K562 (cell line): Measurements from ENCODE around the gene MMP23B. TPM values are rescaled to one million over a fixed set of nuclear protein-coding genes. Genes with fewer than 3 reads are reported as not detected.

Source experiments
- ARID1B ChIP-seq: fragments of 450-650 bp; IDR thresholded peaks from 2 replicates; pipeline ENCODE4 v1.6.1; 2016; ENCODE audit warnings: antibody characterized with exemption, mild to moderate bottlenecking, inconsistent platforms
- ARID3A ChIP-seq: IDR thresholded peaks from 2 replicates; pipeline ENCODE4 v1.6.1; 2012; ENCODE audit warnings: low read depth, low read length, improper control_type of control experiment, borderline replicate concordance
- ARNT ChIP-seq, 2 experiments: fragments of 450-650 bp; IDR thresholded peaks; 2 replicates each; pipeline ENCODE4 v1.6.1; 2016; ENCODE audit warnings: mild to moderate bottlenecking in 1 of 2
- CBFA2T3 ChIP-seq: fragments of 450-650 bp; IDR thresholded peaks from 2 replicates; pipeline ENCODE4 v1.6.1; 2017
- E2F5 ChIP-seq: sonication (generic); formaldehyde crosslinking; IDR thresholded peaks from 2 replicates; pipeline ENCODE4 v1.8.0; 2022; ENCODE audit warnings: mild to moderate bottlenecking, missing genetic modification reagents
- KAT7 ChIP-seq: sonication (generic); formaldehyde crosslinking; IDR thresholded peaks from 2 replicates; pipeline ENCODE4 v1.8.0; 2022; ENCODE audit warnings: missing genetic modification reagents, mild to moderate bottlenecking, borderline replicate concordance
- RNF2 ChIP-seq: sonication (generic); IDR thresholded peaks from 2 replicates; pipeline ENCODE4 v1.6.1; 2016
- TGIF2 ChIP-seq: sonication (generic); formaldehyde crosslinking; IDR thresholded peaks from 2 replicates; pipeline ENCODE4 v1.8.1; 2022; ENCODE audit warnings: mild to moderate bottlenecking, missing genetic modification reagents, moderate library complexity
- USF1 ChIP-seq: sonication (generic); formaldehyde crosslinking; IDR thresholded peaks from 2 replicates; pipeline ENCODE4 v1.9.0; 2022; ENCODE audit warnings: mild to moderate bottlenecking, missing genetic modification reagents
- VEZF1 ChIP-seq: fragments of 200-800 bp; sonication (Bioruptor generic); IDR thresholded peaks from 2 replicates; pipeline ENCODE4 v1.6.1; 2017; ENCODE audit warnings: missing genetic modification characterization, missing compliant biosample characterization
- ZNF143 ChIP-seq: sonication (generic); formaldehyde crosslinking; IDR thresholded peaks from 2 replicates; pipeline ENCODE4 v1.9.0; 2022; ENCODE audit warnings: mild to moderate bottlenecking, missing genetic modification reagents
- polyA plus RNA-seq, 8 experiments: library from polyadenylated mRNA; depleted of rRNA in 4 of 8; stranded (reverse) in 5 of 8; unstranded in 3 of 8; fragments of >200 nt; fragmentation: Nextera tagmentation in 2 of 8; fragmentation: Illumina TruSeq in 1 of 8; extraction: Ambion mirVana in 2 of 8; extraction: Trizol in 1 of 8; gene quantifications; 2 replicates each; pipeline versions ENCODE4 v1.2.1 to v1.2.3, GENCODE V29; 2011 to 2014; ENCODE audit warnings: inconsistent platforms in 1 of 8, missing spikeins in 1 of 8
- total RNA-seq, 7 experiments: library from RNA; depleted of rRNA in 6 of 7; stranded (reverse); fragments of >200 nt in 6 of 7; fragmentation: Illumina TruSeq in 2 of 7; extraction: Trizol in 2 of 7; gene quantifications; 2 replicates each; pipeline versions ENCODE4 v1.2.1 to v1.2.3, GENCODE V29; 2011 to 2021; ENCODE audit warnings: low replicate concordance in 1 of 7
- TF ChIP-seq, protein P1 (sequence below): sonication (generic); formaldehyde crosslinking; IDR thresholded peaks from 2 replicates; pipeline ENCODE4 v1.9.0; 2022; ENCODE audit warnings: mild to moderate bottlenecking, missing genetic modification reagents
- TF ChIP-seq, protein P2 (sequence below), 2 experiments: fragments of 450-650 bp; conservative IDR thresholded peaks; 2 replicates each; pipeline ENCODE4 v1.6.1; 2017; ENCODE audit warnings: mild to moderate bottlenecking in 2 of 2, moderate library complexity in 2 of 2
- TF ChIP-seq, protein P3 (sequence below): fragments of 250-450 bp; sonication (Bioruptor Pico); IDR thresholded peaks from 2 replicates; pipeline ENCODE4 v1.4.0; 2020

MMP23B gene
- total and polyA plus RNA-seq, 9 of the 15 experiments (the other 6 are each of a cell fraction or from before 2014, with no cell fraction given), result 0.28 to 1.2 (median 0.41) TPM; not detected in 5

GRCh38 chr1:1614204-1614953 lies 17.6 kb upstream of the MMP23B start (continued):
- TF ChIP-seq, protein P1, sequence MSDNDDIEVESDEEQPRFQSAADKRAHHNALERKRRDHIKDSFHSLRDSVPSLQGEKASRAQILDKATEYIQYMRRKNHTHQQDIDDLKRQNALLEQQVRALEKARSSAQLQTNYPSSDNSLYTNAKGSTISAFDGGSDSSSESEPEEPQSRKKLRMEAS, result peak; percentile 71
- TF ChIP-seq ARID3A (no peak), TGIF2 (CRISPR knock-in tag) (peak; percentile 90; the same call in 1 of the 2 replicates), VEZF1 (CRISPR knock-in tag) (peak; percentile 17; the same call in 1 of the 2 replicates), ARID1B (peak; percentile 50; the same call in 1 of the 2 replicates), USF1 (CRISPR knock-in tag) (peak; percentile 87), ARNT (IDR thresholded peaks at IDR 0.05) (no peak), CBFA2T3 (peak; percentile 79), ZNF143 (CRISPR knock-in tag) (peak; percentile 37; the same call in 1 of the 2 replicates), E2F5 (no peak), RNF2 (peak; percentile 33; the same call in 1 of the 2 replicates), KAT7 (CRISPR knock-in tag) (peak; percentile 76; the same call in 1 of the 2 replicates)
- TF ChIP-seq, protein P2, sequence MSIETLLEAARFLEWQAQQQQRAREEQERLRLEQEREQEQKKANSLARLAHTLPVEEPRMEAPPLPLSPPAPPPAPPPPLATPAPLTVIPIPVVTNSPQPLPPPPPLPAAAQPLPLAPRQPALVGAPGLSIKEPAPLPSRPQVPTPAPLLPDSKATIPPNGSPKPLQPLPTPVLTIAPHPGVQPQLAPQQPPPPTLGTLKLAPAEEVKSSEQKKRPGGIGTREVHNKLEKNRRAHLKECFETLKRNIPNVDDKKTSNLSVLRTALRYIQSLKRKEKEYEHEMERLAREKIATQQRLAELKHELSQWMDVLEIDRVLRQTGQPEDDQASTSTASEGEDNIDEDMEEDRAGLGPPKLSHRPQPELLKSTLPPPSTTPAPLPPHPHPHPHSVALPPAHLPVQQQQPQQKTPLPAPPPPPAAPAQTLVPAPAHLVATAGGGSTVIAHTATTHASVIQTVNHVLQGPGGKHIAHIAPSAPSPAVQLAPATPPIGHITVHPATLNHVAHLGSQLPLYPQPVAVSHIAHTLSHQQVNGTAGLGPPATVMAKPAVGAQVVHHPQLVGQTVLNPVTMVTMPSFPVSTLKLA (conservative IDR thresholded peaks at IDR 0.05), result peak; percentile 82 to 84
- TF ChIP-seq, protein P3, sequence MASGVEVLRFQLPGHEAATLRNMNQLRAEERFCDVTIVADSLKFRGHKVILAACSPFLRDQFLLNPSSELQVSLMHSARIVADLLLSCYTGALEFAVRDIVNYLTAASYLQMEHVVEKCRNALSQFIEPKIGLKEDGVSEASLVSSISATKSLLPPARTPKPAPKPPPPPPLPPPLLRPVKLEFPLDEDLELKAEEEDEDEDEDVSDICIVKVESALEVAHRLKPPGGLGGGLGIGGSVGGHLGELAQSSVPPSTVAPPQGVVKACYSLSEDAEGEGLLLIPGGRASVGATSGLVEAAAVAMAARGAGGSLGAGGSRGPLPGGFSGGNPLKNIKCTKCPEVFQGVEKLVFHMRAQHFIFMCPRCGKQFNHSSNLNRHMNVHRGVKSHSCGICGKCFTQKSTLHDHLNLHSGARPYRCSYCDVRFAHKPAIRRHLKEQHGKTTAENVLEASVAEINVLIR (CRISPR knock-in tag), result no peak
